HEK293 (cell line): ENCODE measurements around the gene ABCA3.

Experiments
- CTCF ChIA-PET: fragments of 350-600 bp; formaldehyde crosslinking; extraction: SDS; loops from one replicate; lab custom pipeline; 2021; ENCODE audit warnings: antibody characterized with exemption; lab: Yijun Ruan, JAX
- POLR2A ChIA-PET: fragments of 300-600 bp; formaldehyde crosslinking; extraction: SDS; loops from one replicate; lab custom pipeline; 2020; ENCODE audit warnings: antibody characterized with exemption, inconsistent platforms; lab: Yijun Ruan, JAX
- H3K27ac ChIP-seq: fragments of 200-500 bp; sonication (Bioruptor generic); 2 replicates; pipeline ENCODE4 v1.5.1; 2014; ENCODE audit warnings: low read depth, low read length, control low read depth, inconsistent platforms; ENCODE audit errors: extremely low read depth
- H3K36me3 ChIP-seq, 2 experiments: fragments of 200-500 bp in 1 of 2; sonication (Bioruptor generic) in 1 of 2; 1 replicate in 1 of 2; 2 replicates in 1 of 2; pipeline ENCODE4 v1.5.1; 2014 to 2017; ENCODE audit warnings: inconsistent platforms in 2 of 2, low read length in 2 of 2; ENCODE audit not compliant: control insufficient read depth in 2 of 2, insufficient read depth in 1 of 2
- H3K4me1 ChIP-seq: fragments of 200-500 bp; sonication (Bioruptor generic); 2 replicates; pipeline ENCODE4 v1.5.1; 2014; ENCODE audit warnings: mild to moderate bottlenecking, low read length, inconsistent platforms; ENCODE audit not compliant: control insufficient read depth, insufficient read depth
- H3K4me3 ChIP-seq: 2 replicates; pipeline ENCODE4 v1.5.1; 2011; ENCODE audit warnings: low read depth, mild to moderate bottlenecking, control low read depth, low read length, moderate library complexity
- H3K9me3 ChIP-seq: fragments of 200-500 bp; sonication (Bioruptor generic); 2 replicates; pipeline ENCODE4 v1.5.1; 2014; ENCODE audit warnings: low read depth, low read length, inconsistent platforms; ENCODE audit not compliant: control insufficient read depth, insufficient read depth
- GLIS2 ChIP-seq: fragments of 450-650 bp; formaldehyde crosslinking; IDR thresholded peaks from 2 replicates; pipeline ENCODE4 v1.5.1; 2016; ENCODE audit warnings: missing biosample characterization, missing genetic modification characterization
- KLF8 ChIP-seq: fragments of 450-650 bp; formaldehyde crosslinking; IDR thresholded peaks from 2 replicates; pipeline ENCODE4 v1.5.1; 2016; ENCODE audit warnings: missing biosample characterization, missing genetic modification characterization
- SCRT2 ChIP-seq: fragments of 450-650 bp; formaldehyde crosslinking; IDR thresholded peaks from 2 replicates; pipeline ENCODE4 v1.5.1; 2016; ENCODE audit warnings: missing biosample characterization, missing genetic modification characterization
- ZBTB8A ChIP-seq: fragments of 450-650 bp; formaldehyde crosslinking; IDR thresholded peaks from 2 replicates; pipeline ENCODE4 v1.5.1; 2016; ENCODE audit warnings: missing biosample characterization, missing genetic modification characterization
- ZNF133 ChIP-seq: fragments of 450-650 bp; formaldehyde crosslinking; IDR thresholded peaks from 2 replicates; pipeline ENCODE4 v1.5.1; 2016; ENCODE audit warnings: missing biosample characterization, missing genetic modification characterization
- ZNF157 ChIP-seq: fragments of 450-650 bp; formaldehyde crosslinking; IDR thresholded peaks from 2 replicates; pipeline ENCODE4 v1.5.1; 2016; ENCODE audit warnings: missing biosample characterization, missing genetic modification characterization
- ZNF211 ChIP-seq: fragments of 450-650 bp; formaldehyde crosslinking; IDR thresholded peaks from 2 replicates; pipeline ENCODE4 v1.5.1; 2016; ENCODE audit warnings: low read depth, missing biosample characterization, missing genetic modification characterization
- ZNF24 ChIP-seq: fragments of 450-650 bp; formaldehyde crosslinking; IDR thresholded peaks from 2 replicates; pipeline ENCODE4 v1.5.1; 2016; ENCODE audit warnings: missing biosample characterization, missing genetic modification characterization
- ZNF426 ChIP-seq: fragments of 450-650 bp; formaldehyde crosslinking; IDR thresholded peaks from 2 replicates; pipeline ENCODE4 v1.5.1; 2017; ENCODE audit warnings: missing biosample characterization, missing genetic modification characterization, mild to moderate bottlenecking, inconsistent platforms, moderate library complexity
- ZNF473 ChIP-seq: fragments of 450-650 bp; formaldehyde crosslinking; IDR thresholded peaks from 2 replicates; pipeline ENCODE4 v1.5.1; 2017; ENCODE audit warnings: missing biosample characterization, missing genetic modification characterization
- ZNF548 ChIP-seq: fragments of 450-650 bp; formaldehyde crosslinking; IDR thresholded peaks from 2 replicates; pipeline ENCODE4 v1.5.1; 2016; ENCODE audit warnings: missing biosample characterization, missing genetic modification characterization
- ZNF600 ChIP-seq: fragments of 450-650 bp; formaldehyde crosslinking; IDR thresholded peaks from 2 replicates; pipeline ENCODE4 v1.5.1; 2016; ENCODE audit warnings: missing biosample characterization, missing genetic modification characterization
- ZNF610 ChIP-seq: fragments of 450-650 bp; formaldehyde crosslinking; IDR thresholded peaks from 2 replicates; pipeline ENCODE4 v1.5.1; 2016; ENCODE audit warnings: missing biosample characterization, missing genetic modification characterization, borderline replicate concordance
- ZNF792 ChIP-seq: fragments of 450-650 bp; formaldehyde crosslinking; IDR thresholded peaks from 2 replicates; pipeline ENCODE4 v1.5.1; 2016; ENCODE audit warnings: missing biosample characterization, missing genetic modification characterization
- ZNF843 ChIP-seq: fragments of 450-650 bp; formaldehyde crosslinking; IDR thresholded peaks from 2 replicates; pipeline ENCODE4 v1.5.1; 2016; ENCODE audit warnings: missing biosample characterization, missing genetic modification characterization
- TF ChIP-seq, protein P1 (sequence below): fragments of 450-650 bp; formaldehyde crosslinking; IDR thresholded peaks from 2 replicates; pipeline ENCODE4 v1.5.1; 2016; ENCODE audit warnings: missing biosample characterization, missing genetic modification characterization, borderline replicate concordance
- TF ChIP-seq, protein P2 (sequence below): fragments of 450-650 bp; formaldehyde crosslinking; IDR thresholded peaks from 2 replicates; pipeline ENCODE4 v1.5.1; 2016; ENCODE audit warnings: missing biosample characterization, missing genetic modification characterization
- TF ChIP-seq, protein P3 (sequence below): fragments of 450-650 bp; formaldehyde crosslinking; IDR thresholded peaks from 2 replicates; pipeline ENCODE4 v1.5.1; 2016; ENCODE audit warnings: missing biosample characterization, missing genetic modification characterization

ABCA3 gene

DNA sequence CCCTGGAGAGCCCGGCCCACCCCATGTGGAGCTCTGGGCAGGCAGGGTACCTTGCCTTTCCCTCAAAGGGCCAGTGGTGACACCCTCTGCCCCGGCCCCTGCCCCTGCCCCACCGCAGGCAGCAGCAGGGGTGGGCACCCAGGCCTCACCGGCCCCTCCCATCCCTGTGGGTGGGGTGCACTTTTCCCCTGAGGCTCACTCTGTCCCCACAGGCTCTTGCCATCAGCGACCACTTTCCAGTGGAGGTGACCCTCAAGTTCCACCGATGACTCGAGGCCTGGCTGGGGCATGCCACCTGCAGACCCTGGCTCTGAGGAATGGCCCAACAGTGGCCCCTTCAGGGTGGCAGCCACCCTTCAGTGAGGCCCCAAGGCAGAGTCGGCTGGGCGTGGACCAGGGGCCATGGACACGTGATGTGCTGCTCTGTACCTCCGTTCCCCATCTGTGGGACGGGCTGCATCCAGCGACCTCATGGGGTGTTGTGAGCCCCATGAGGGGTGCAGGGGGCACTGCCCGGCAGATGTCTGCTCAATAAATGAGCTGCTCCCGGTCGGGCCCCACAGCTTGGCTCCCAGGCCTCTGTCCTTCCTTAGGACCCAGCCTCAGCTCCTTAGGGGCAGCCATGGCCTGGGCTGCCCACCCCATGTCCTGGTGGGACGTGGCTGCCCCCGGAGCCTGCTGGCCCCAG, 102.2 kb downstream of the ABCA3 start (continued):
- TF ChIP-seq ZBTB8A, result peak; percentile 45; the same call in 1 of the 2 replicates
- TF ChIP-seq ZNF211, result no peak
- TF ChIP-seq, all 188 proteins: peak for 6

GRCh38 chr16:2237493-2238149, 102.9 kb downstream of the ABCA3 start:
- no peak overlapping the region for H3K4me3 ChIP-seq
- H3K36me3 ChIP-seq, result peaks cover 3 to 50% of the 10 kb centered on the region in 2 experiments; a peak in 2 of 3 replicates
- H3K27ac ChIP-seq, result no peak overlapping the region
- TF ChIP-seq ZNF473 (tag by site-specific recombination), result no peak
- TF ChIP-seq GLIS2, result no peak
- 0 out of 2 replicates have a peak, but pooled peaks have one; percentile 35 for TF ChIP-seq ZNF600 (tag by site-specific recombination)
- TF ChIP-seq ZNF792 (tag by site-specific recombination), result no peak
- no peak for TF ChIP-seq ZNF548 (tag by site-specific recombination)
- TF ChIP-seq, protein P1, sequence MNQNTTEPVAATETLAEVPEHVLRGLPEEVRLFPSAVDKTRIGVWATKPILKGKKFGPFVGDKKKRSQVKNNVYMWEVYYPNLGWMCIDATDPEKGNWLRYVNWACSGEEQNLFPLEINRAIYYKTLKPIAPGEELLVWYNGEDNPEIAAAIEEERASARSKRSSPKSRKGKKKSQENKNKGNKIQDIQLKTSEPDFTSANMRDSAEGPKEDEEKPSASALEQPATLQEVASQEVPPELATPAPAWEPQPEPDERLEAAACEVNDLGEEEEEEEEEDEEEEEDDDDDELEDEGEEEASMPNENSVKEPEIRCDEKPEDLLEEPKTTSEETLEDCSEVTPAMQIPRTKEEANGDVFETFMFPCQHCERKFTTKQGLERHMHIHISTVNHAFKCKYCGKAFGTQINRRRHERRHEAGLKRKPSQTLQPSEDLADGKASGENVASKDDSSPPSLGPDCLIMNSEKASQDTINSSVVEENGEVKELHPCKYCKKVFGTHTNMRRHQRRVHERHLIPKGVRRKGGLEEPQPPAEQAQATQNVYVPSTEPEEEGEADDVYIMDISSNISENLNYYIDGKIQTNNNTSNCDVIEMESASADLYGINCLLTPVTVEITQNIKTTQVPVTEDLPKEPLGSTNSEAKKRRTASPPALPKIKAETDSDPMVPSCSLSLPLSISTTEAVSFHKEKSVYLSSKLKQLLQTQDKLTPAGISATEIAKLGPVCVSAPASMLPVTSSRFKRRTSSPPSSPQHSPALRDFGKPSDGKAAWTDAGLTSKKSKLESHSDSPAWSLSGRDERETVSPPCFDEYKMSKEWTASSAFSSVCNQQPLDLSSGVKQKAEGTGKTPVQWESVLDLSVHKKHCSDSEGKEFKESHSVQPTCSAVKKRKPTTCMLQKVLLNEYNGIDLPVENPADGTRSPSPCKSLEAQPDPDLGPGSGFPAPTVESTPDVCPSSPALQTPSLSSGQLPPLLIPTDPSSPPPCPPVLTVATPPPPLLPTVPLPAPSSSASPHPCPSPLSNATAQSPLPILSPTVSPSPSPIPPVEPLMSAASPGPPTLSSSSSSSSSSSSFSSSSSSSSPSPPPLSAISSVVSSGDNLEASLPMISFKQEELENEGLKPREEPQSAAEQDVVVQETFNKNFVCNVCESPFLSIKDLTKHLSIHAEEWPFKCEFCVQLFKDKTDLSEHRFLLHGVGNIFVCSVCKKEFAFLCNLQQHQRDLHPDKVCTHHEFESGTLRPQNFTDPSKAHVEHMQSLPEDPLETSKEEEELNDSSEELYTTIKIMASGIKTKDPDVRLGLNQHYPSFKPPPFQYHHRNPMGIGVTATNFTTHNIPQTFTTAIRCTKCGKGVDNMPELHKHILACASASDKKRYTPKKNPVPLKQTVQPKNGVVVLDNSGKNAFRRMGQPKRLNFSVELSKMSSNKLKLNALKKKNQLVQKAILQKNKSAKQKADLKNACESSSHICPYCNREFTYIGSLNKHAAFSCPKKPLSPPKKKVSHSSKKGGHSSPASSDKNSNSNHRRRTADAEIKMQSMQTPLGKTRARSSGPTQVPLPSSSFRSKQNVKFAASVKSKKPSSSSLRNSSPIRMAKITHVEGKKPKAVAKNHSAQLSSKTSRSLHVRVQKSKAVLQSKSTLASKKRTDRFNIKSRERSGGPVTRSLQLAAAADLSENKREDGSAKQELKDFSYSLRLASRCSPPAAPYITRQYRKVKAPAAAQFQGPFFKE (tag by site-specific recombination), result no peak
- no peaks in the 10 kb centered on the region for H3K9me3 ChIP-seq
- CTCF ChIA-PET, result interaction anchor here (0.6 kb wide), 1 partner anchor 539 kb away, joined by 3 read pairs; no protein-coding TSS in a partner anchor
- peaks cover 4% of the 10 kb centered on the region; the same call in 1 of the 2 replicates for H3K4me1 ChIP-seq
- POLR2A ChIA-PET, result interaction anchor here (1.2 to 5.3 kb wide), 8 partner anchors 10 to 82 kb away, joined by 4 to 48 read pairs (median 7); partner anchors contain the start of genes ECI1, MLST8, PGP and TRAF7

- TF ChIP-seq ZNF426 (no peak), ZNF157 (tag by site-specific recombination) (no peak), KLF8 (peak; percentile 25; the same call in 1 of the 2 replicates), ZNF133 (tag by site-specific recombination) (no peak), SCRT2 (tag by site-specific recombination) (peak; percentile 32; the same call in 1 of the 2 replicates), ZNF610 (no peak), ZNF843 (no peak), ZNF24 (no peak)
- TF ChIP-seq, protein P2, sequence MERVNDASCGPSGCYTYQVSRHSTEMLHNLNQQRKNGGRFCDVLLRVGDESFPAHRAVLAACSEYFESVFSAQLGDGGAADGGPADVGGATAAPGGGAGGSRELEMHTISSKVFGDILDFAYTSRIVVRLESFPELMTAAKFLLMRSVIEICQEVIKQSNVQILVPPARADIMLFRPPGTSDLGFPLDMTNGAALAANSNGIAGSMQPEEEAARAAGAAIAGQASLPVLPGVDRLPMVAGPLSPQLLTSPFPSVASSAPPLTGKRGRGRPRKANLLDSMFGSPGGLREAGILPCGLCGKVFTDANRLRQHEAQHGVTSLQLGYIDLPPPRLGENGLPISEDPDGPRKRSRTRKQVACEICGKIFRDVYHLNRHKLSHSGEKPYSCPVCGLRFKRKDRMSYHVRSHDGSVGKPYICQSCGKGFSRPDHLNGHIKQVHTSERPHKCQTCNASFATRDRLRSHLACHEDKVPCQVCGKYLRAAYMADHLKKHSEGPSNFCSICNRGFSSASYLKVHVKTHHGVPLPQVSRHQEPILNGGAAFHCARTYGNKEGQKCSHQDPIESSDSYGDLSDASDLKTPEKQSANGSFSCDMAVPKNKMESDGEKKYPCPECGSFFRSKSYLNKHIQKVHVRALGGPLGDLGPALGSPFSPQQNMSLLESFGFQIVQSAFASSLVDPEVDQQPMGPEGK, result 0 out of 2 replicates have a peak, but pooled peaks have one; percentile 22
- TF ChIP-seq, protein P3, sequence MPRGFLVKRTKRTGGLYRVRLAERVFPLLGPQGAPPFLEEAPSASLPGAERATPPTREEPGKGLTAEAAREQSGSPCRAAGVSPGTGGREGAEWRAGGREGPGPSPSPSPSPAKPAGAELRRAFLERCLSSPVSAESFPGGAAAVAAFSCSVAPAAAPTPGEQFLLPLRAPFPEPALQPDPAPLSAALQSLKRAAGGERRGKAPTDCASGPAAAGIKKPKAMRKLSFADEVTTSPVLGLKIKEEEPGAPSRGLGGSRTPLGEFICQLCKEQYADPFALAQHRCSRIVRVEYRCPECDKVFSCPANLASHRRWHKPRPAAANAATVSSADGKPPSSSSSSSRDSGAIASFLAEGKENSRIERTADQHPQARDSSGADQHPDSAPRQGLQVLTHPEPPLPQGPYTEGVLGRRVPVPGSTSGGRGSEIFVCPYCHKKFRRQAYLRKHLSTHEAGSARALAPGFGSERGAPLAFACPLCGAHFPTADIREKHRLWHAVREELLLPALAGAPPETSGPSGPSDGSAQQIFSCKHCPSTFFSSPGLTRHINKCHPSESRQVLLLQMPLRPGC (tag by site-specific recombination), result no peak
- Histone ChIP-seq H3K4me3 (peak overlapping the region; percentile 31), H3K4me1 (peaks cover 4% of the 10 kb centered on the region; the same call in 1 of the 2 replicates), H3K36me3 (peaks cover 3 to 50% of the 10 kb centered on the region in 2 experiments; a peak in 2 of 3 replicates), H3K27ac (peak overlapping the region; percentile 48; the same call in 1 of the 2 replicates), H3K9me3 (no peaks in the 10 kb centered on the region)
- ChIA-PET POLR2A (interaction anchor here (1.0 to 5.3 kb wide), 10 partner anchors 10 to 296 kb away, joined by 3 to 48 read pairs (median 6); partner anchors contain the start of genes BRICD5, ECI1, PGP and TRAF7), CTCF (interaction anchor here (0.6 to 1.2 kb wide), 2 partner anchors 23 to 539 kb away, joined by 3 read pairs; partner anchors contain the start of gene PGP)
Measured at GRCh38 chr16:2237102-2237482, 103.4 kb downstream of the ABCA3 start.
